DMS114 treated with DMSO at 0.1 percent for 48 hours (cell line): Measurements from ENCODE around the gene DACT1.
A peak's percentile ranks its signal among the peaks of the same experiment; 100 is the strongest.
"Not testable (repeated sequence)": the region's sequence is repeated elsewhere in the genome, so short reads cannot be mapped to it uniquely, and the experiment has no call there.

ENCODE experiments used
- DNase-seq: peaks from one replicate; lab custom pipeline; 2025; ENCODE audit not compliant: unreplicated experiment; lab: John Stamatoyannopoulos, UW

DACT1 gene, protein sequence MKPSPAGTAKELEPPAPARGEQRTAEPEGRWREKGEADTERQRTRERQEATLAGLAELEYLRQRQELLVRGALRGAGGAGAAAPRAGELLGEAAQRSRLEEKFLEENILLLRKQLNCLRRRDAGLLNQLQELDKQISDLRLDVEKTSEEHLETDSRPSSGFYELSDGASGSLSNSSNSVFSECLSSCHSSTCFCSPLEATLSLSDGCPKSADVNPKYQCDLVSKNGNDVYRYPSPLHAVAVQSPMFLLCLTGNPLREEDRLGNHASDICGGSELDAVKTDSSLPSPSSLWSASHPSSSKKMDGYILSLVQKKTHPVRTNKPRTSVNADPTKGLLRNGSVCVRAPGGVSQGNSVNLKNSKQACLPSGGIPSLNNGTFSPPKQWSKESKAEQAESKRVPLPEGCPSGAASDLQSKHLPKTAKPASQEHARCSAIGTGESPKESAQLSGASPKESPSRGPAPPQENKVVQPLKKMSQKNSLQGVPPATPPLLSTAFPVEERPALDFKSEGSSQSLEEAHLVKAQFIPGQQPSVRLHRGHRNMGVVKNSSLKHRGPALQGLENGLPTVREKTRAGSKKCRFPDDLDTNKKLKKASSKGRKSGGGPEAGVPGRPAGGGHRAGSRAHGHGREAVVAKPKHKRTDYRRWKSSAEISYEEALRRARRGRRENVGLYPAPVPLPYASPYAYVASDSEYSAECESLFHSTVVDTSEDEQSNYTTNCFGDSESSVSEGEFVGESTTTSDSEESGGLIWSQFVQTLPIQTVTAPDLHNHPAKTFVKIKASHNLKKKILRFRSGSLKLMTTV

DNA sequence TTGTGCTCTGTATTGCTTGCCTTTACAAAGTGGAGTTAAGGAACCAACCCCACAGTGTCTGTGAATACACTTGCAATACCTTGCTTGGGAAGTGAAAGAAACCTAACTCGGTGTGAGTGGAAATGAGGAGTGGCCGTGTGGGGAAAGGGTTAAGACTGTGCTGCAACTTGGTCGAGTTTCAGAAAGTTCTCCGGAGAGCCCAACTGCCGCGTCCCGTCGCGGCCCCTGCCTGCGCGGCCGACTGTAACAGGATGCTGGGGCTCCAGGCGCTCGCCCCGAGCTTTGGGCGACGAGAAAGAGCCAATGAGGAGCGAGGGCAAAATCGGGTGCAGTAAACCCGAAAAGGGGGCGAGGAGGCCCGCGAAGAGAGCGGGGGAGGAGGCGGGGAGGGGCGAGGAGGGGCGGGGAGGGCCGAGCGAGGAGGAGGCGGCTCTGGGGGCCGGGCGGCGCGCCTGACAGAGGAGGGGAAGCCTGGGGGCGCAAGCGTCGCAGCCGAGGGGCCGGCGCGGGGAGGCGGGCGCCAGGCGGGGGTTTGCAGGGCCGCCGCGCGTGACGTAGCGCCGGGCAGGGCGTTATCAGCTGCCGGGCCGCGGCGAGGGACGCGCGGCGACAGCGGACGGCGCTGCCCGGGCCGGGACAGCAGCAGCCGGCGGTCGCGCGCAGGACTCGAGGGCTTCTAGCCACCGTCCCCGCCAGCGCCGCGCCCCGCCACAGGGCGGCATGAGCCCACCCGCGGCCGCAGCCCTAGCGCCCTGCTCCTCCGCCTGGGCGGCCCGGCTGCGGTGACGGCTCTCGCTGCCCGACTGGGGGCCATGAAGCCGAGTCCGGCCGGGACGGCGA lies at the start of gene DACT1:
Gene DACT1 (plus strand): TSS at position 572 of the 840 bp plus-strand sequence. CDS start 241 bp downstream, at position 813.
- peak; percentile 17 for DNase-seq

DNA sequence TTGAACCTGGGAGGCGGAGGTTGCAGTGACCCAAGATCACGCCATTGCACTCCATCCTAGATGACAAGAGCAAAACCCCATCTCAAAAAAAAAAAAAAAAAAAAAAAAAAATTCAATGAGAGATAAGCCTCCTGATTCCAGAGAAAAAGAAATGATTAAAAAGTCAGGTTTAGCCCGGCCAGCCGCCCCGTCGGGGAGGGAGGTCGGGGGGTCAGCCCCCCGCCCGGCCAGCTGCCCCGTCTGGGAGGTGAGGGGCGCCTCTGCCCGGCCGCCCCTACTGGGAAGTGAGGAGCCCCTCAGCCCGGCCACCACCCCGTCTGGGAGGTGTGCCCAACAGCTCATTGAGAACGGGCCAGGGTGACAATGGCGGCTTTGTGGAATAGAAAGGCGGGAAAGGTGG lies 49.4 kb upstream of the DACT1 start:
- not testable (repeated sequence) for DNase-seq

DNA sequence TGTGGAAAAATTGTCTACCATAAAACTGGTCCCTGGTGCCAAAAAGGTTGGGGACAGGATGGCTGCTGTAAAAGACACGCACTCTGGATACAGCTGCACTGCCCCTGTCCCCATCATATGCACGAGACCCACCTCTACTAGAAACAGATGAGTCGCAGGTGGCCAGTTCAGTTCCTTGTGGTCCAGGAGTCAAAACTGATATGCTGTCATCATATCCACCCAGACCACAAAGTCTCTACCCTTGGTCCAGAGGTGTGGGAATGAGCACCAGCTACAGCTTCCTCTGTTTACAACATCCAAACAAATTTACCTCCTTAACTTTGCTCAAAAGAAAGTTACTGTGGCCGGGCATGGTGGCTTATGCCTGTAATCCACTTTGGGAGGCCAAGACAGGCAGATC lies 43.8 kb upstream of the DACT1 start:
- DNase-seq: no peak

DNA sequence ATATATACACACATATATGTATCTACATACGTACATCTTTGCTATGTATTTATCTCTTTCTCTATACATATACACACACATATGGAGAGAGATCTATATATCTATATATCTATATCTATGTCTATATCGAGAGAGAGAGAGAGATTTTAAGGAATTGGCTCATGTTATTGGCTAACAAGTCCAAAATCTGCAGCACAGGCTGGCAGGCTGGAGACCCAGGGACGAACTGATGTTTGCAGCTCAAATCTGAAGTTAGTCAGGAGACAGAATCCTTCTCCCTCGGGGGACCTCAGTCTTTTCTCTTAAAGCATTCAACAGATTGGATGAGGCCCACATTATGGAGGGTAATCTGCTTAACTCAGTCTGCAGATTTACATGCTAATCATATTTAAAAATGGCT lies 40.7 kb upstream of the DACT1 start:
- no peak for DNase-seq

DNA sequence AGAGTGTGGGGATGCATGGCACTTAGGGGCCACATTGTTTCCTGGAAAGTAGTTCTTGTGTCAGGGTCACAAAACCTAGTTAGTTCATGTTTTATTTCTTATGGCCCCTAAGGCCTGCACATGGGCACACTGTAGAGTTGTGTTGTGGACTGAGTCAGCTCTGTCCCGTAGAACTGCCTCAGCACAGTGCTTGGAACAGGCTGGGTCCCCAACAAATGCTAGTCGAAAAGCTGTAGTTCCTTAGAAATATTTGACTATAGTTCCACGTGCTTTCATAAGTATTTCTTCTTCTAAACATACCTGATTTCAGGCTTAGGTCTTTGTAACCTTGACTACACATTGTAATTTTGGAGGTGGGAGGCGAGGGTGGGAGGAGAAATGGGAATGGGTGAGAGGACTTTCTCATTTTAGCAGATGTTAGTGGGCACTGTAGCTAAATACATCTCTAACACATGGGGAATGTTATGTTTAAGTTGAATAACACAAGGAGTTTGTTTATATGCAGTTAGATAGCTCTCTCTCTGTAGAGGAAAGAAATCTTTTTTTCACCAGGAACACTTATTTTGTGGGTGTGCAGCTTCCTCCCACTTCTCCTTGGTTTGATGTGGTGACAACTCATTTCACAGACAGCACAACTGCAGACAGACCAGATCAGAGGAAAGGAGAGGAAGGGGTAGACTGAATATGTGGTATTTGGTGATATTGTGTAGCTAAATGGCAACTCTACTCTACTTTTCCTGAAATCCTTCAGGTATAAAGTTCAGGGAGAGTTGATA lies 39.5 kb upstream of the DACT1 start:
- no peak for DNase-seq

DNA sequence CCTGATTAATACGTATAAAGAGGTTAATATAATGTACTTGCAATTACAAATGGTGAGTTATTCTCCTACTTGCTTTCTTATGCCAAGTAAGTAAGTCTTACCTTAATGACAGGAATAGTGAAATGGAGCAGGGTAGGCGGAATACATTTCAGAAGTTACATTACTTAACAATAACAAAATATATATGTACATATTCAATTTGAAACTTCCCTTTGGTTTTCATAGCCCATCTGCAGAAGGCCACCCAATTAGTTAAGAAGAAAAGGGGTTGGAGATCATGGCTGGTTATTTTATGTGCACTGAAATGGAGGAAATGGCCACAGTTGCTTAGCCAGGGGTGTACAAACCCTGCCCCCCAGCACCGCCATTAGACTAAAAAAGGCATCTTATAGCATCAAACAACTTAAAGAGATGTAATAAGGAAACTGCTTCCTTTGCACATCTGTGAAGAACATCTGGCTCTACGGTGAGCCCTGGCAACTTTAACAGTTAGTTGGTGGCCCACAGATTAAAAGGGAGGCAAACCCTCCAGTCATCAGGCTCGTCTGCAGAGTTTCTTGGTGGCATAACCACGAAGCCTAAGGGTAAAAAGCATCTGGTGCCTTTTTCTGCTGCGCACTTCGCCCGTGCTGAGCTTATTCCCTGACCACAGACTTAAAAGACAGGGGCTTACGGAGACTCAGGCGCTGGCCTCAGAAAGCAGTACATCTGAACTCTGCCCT lies 38.8 kb upstream of the DACT1 start:
- DNase-seq: no peak

DNA sequence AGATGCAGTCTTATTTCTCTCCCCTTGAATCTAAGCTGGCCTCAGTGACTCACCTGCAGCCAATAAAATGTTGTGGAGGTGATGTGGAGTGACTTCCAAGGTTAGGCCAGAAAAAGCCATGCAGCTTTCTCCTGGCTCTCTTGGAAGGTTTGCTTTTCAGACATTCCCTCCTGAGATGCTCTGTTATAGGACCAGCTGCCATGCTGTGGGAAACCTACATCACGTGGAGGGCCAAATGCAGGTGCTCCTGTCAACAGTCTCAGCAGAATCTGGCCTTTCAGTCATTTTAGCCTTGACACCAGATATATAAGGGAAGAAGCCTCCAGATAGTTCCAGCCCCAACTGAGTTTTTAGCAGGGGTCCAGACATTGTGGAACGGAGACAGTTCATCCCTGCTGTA lies 38.1 kb upstream of the DACT1 start:
- no peak for DNase-seq

DNA sequence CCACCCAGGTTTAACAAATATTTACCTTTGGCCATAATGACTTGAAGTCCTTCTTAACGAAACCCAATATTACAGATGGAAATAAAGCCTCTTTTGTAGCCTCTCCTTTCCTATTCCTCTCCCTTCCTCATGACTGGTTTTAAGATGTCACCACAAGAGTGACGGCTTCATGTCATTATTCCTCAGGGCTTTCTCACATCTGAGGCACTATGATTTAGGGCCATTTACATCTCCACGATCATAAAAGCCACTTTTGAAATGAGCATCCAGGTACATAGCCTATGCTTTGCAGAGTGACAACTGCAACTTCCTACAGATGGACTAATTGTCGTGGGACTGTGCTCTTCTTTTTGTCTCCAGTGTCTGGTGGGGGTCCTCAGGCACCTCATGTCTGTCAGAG lies 32.3 kb upstream of the DACT1 start:
- no peak for DNase-seq

DNA sequence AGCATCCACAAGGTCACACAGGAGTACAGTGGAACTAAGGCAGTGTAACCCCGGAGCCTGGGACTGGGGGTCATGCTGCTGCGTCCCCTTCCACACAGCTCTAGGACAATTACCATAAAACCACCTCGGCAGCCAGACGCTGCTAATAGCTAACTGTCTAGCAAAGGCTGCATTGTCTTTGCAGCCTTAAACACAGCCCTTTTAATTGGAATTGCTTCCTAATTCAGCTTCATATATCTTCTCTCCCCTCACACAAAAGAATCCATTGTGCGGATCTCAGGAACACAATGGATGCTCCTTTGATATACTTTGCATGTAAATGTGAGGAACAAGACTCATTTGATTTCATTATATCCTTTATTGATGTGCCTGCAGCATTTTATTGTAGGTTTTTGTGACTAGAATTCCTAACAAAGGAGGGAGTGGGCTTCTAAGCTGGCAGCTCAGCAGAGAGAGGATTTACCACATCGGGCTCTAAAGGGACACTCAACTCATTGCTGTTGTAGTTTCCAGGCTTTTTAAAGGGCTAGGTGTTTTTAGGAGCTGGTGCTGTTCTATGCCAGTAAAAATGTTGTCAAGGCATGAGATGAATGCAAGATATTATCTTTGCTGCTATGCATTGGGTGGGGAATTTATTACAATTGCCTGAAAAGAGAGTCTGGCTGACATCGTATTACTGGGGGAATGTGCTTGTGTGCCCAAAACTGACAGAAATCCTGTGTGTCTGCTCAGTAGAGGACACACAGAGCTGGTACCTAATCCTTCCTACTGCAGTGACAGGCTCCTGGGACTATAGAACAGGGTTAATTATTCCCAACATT lies 30.4 kb upstream of the DACT1 start:
- no peak for DNase-seq

DNA sequence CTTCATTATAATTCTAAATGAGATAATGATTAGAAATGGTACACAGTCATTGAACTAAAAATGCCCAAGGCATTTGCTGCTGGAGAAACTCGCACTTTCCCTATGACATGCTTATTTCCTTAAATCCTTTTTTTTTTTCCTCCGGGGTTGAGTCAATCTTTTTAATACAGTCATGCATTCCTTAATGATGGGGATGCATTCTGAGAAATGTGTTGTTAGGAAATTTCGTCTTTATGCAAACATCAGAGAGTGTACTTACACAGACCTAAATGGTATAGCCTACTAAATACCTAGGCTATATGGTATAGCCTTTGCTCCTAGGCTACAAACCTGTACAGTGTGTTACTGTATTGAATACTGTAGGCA lies 29.8 kb upstream of the DACT1 start:
- no peak for DNase-seq

DNA sequence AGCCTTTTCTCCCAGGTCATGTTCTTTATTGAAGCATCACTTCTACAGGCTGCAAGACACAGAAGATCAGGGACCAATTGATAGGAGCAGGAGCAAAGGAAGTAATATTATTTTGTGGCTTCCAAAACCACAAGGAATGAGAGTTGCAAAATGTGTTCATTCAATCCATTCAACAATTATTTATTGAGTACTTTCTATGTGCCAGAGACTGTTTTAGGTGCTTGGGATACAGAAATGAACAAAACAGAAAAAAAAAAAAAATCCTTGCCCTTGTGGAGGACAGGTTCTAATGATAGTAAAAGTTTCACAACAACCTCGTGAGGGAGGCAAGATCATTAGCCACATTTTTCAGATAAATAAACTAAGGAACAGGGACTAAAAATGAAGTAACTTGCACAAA lies 20.1 kb upstream of the DACT1 start:
- DNase-seq: no peak

DNA sequence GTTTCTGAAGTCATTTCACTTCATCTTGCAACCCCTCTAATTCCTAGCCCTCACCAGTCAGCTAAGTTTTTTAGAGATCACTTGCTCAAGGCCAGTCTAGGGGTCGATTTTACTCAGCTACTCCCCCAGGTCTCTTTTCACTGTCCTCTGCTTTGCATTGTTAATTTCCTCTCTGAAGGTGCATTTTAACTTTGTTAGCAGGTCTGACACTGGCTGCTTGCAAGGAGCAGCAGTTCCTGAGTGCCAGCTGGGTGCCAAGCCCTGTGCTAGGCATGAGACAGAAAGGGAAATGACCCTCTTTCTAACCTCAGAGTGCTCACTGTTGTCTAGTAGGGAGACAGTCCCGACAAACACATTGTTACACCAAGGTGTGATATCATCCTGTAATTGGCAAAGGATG lies 17.8 kb upstream of the DACT1 start:
- DNase-seq: no peak

DNA sequence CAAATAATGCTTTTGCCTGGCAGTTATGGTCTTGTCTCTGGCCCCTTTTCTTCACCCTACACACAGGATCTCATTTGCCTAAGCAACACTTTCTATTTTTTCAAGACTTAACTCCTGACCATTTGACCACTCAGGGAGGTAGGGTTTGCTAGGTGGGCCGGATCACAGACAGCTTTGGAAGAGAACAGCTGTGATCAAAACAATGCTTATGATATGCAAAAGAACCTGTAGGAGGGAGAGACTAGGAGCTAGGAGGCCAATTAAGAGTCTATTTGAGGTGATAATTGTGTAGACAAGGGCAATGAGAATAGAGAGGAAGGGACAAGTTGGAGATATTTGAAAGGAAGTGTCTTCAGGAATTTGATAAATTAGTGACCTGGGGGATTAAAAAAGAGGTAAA lies 12.3 kb upstream of the DACT1 start:
- no peak for DNase-seq

DNA sequence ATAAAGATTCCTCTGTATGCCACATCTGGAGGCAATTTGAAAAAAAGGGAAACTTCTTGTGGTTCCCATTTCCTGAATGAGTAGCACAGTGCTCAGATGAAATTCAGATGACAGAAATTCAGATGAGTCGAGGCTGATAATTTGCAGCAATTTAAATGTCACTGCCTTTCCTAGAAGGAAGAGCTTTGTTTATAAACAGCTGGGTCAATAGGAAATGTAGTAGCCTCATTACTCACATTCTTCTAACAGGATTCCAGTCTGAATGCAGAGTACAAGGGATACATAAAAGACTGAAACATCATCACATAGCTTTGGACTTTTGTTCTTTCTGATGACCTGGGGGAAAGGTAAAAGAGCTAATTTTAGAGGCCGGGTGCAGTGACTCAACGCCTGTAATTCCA lies 11.3 kb upstream of the DACT1 start:
- no peak for DNase-seq

DNA sequence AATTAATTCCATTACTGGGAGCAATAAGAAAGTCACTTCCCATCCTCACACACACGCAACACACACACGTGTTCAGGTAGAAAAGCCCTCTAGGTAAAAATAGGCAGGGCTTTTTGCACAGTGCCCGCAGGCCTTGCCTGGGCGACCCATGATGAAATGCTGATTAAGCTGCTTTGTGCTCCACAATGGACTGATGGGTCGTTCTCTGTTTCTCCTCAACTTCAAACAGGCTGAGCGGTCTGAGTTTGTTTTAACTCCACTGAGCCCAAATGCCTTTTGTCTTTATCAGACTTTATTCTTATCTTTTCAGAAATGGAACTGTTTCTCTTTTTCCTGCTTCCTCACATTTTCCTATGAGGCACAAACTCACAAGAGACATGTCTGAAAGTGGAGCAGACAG lies 9.4 kb upstream of the DACT1 start:
- DNase-seq: no peak

DNA sequence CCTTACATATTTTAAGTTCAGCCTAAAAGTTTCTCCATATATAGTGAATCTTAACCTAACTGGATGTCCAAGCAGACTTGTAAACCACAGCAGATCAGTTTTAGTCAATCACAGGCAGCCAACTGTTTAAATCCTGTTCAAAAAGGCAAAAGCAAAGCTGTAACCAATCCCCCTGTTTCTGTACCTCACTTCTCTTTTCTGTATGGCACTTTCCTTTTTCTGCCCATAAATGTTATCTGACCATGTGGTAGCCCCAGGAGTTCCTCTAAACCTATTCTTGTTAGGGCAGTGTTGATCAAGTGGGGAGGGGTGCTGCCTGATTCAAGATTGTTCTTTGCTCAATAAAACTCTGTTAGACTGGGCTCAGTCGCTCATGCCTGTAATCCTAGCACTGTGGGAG lies 8.5 kb upstream of the DACT1 start:
- DNase-seq: no peak

DNA sequence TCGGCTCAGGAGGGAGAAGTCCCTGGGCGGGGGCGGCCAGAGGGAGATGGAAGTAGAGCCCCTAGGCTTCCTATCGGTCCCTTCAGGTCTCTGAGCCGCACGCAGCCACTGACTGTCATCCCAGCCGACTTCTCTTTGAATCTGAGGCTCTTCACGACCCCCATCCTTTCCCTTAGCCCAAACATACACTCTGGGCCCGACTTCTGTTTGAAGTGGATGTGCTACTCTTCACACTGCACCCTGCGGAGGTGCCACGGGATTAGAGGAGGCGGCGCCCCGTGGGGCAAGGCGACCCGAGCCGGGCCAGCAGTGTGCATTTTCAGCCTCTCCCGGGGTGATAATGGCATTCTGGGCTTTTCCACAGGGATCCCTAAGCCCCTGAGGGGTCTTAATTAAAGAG lies 6.0 kb upstream of the DACT1 start:
- no peak for DNase-seq

DNA sequence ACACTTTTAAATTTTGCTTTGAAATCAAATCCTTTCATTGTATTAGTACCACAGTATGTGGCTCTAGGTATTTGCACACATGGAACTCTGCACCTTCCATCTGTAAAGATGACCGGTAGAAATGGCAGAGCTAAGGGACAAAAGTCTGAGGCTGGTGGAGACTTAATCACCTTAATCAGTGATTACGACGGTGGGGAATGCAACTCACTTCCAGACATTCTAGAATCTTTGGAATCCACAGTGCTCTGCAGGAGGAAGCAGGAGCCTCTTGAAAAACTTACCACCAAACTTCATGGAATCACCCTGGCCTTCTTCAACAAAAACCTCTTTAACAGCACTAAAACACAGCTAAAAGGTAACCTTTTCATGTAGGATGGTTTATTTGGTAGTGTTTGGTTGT lies 3.9 kb upstream of the DACT1 start:
- DNase-seq: no peak

DNA sequence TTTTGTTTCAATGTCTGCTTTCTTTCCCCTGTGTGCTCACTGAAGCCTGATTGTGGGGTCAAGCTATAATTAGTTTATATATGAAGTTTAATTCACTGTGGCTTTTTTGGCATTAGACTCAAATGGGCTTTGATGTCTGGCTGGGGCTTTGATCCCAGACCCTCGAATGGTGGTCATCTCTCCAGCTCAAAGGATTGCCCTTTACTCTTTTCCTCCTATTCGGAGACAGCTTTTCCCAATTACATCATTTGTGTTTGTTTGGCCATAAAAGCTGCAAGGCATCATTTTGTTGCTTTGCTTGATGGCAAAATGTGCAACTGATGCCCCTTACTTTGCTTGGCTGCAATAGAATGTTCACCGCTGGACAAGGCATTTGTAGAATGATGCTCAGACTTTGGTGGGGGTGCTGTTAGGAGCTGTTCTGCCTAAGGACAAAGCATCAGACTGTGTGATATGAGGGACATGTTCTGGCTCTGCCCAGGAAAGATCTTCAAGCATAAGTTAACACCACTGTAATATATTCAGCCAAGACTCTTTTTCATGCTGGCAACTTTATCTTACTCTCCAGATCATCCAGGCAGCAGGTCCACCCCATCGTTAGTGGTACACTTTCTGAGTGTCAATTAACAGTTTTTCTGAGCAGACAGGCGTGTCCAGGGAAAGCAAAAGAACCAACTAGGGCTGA lies 3.2 kb upstream of the DACT1 start:
- DNase-seq: no peak
